SU-DHL-6 (cell line): ENCODE measurements around the gene SHOX.

Experiments used
- EZH2phosphoT487 ChIP-seq: fragments of 200-600 bp; sonication (generic), shearing (Covaris generic); conservative IDR thresholded peaks from 2 replicates; pipeline ENCODE4 v1.6.1; 2018; ENCODE audit warnings: mild to moderate bottlenecking, antibody characterized with exemption, low read length, moderate library complexity, mixed read lengths
- TF ChIP-seq, protein P1 (sequence below): fragments of 200-600 bp; sonication (generic); IDR thresholded peaks from one replicate; pipeline ENCODE4 v1.5.1; 2017; ENCODE audit warnings: antibody characterized with exemption, mild to moderate bottlenecking, low read length, moderate library complexity; ENCODE audit not compliant: insufficient read depth, poor library complexity, severe bottlenecking

- TF ChIP-seq, protein P1, sequence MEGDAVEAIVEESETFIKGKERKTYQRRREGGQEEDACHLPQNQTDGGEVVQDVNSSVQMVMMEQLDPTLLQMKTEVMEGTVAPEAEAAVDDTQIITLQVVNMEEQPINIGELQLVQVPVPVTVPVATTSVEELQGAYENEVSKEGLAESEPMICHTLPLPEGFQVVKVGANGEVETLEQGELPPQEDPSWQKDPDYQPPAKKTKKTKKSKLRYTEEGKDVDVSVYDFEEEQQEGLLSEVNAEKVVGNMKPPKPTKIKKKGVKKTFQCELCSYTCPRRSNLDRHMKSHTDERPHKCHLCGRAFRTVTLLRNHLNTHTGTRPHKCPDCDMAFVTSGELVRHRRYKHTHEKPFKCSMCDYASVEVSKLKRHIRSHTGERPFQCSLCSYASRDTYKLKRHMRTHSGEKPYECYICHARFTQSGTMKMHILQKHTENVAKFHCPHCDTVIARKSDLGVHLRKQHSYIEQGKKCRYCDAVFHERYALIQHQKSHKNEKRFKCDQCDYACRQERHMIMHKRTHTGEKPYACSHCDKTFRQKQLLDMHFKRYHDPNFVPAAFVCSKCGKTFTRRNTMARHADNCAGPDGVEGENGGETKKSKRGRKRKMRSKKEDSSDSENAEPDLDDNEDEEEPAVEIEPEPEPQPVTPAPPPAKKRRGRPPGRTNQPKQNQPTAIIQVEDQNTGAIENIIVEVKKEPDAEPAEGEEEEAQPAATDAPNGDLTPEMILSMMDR: no peak
- no peak for TF ChIP-seq EZH2phosphoT487
Measured at GRCh38 chrX:627995-628394, 2.6 kb upstream of the SHOX start.
